Ovary (tissue), 1 donor: ENCODE results near the gene ARHGAP10.

Experiments used
- EP300 ChIP-seq: sonication (generic); formaldehyde crosslinking; IDR thresholded peaks from one replicate; pipeline ENCODE4 v1.6.1; 2017; ENCODE audit warnings: antibody characterized with exemption
- POLR2A ChIP-seq: fragments of 450-650 bp; IDR thresholded peaks from one replicate; pipeline ENCODE4 v1.6.1; 2017; ENCODE audit warnings: antibody characterized with exemption, mild to moderate bottlenecking, moderate library complexity

- TF ChIP-seq EP300 (no peak), POLR2A (no peak)
These were observed 62.4 kb downstream of the ARHGAP10 start for GRCh38 chr4:147794314-147794680.
